ENCODE data around the gene ANXA2.

- TF ChIP-seq CTCF (IDR thresholded peaks at IDR 0.05) (no peak), EP300 (IDR thresholded peaks at IDR 0.05; ENCODE audit: low read depth) (no peak)
These were observed 74.5 kb downstream of the ANXA2 start for GRCh38 chr15:60323322-60323721.

Measured in transverse colon (tissue), 3 donors.